ENCODE data around the gene FBXL7. TPM values are rescaled to one million over a fixed set of nuclear protein-coding genes. Genes with fewer than 3 reads are reported as not detected.
A peak's percentile ranks its signal among the peaks of the same experiment; 100 is the strongest.

Gene FBXL7
- total RNA-seq, 8 experiments from 2014 or later: 2.9 to 12.8 (median 5.8) TPM

DNA sequence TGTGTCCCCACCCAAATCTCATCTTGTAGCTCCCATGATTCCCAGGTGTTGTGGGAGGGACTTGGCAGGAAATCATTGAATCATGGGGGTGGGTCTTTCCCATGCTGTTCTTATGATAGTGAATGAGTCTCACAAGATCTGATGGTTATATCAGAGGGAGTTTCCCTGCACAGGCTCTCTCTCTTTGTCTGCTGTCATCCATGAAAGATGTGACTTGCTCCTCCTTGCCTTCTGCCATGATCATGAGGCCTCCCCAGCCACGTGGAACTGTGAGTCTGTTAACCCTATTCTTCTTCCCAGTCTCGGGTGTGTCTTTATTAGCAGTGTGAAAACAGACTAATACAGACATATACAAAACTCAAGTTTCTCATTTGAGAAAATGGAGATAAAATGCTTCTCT, 139.3 kb downstream of the FBXL7 start:
- Histone ChIP-seq H3K4me1 (replicated peaks in 1 of 2) (no peaks in the 10 kb centered on the region), H3K4me3 (no peak overlapping the region), H3K27ac (no peak overlapping the region)
- ATAC-seq (replicated peaks in 6 of 8): peak in 4 of 8 experiments; percentile 19 to 79 (median 62)
- in situ Hi-C loops (cut with MboI; ENCODE audit: low pct_unique_long_range_greater_than_20kb in 2 of 9, low sequenced_read_pairs in 9 of 9, unreplicated experiment in 9 of 9): no loop called here
- WGBS, 10 experiments: 0 to 92% (median 69%) methylated on average over 1 to 2 of the region's 2 CpGs; no CpG with 5 or more reads in 3 of the 10 experiments

DNA sequence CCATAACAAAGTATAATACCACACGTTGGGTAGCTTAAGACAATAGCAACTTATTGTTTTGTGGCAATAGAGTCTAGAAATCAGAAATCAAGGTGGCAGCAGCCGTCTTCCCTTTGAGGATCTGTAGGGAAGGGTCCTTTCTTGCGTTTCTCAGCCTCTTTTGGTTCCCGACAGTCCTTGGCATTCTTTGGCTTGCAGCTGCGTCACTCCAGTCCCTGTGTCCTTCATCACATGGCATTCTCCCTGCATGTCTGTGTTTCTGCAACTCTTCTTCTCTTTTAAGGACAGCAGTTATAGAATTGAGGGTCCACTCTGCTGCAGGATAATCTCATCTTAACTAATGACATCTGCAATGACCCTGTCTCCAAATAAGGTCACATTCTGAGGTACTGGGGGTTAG, 140.1 kb downstream of the FBXL7 start:
- 66 to 100% (median 97%) methylated on average over 1 to 5 of the region's 5 CpGs; no CpG with 5 or more reads in 2 of the 10 experiments for WGBS, 10 experiments

DNA sequence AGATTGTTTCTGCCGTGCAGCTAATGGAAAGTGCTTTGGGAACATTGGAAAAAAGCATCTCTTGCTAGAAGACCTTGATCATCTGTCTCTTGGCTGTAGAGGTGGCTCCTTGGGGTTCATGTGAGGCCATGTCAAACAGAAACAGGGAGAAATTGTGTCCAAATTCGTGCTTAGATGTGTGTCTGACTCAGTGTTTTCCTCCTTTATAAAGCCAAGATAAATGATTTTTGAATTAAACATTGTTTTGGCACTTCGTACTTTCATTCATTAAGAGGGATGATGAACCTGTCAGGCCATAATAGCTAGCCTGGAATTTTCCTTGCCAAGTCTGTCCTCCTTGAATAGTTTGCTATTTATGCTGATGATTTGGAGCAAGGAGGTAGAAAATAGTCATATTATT, 143.8 kb downstream of the FBXL7 start:
- ATAC-seq (replicated peaks in 6 of 8): no peak
- H3K4me3 ChIP-seq: no peak overlapping the region
- in situ Hi-C loops (cut with MboI; ENCODE audit: low pct_unique_long_range_greater_than_20kb in 2 of 9, low sequenced_read_pairs in 9 of 9, unreplicated experiment in 9 of 9): no loop called here
- 24 to 93% (median 83%) methylated on average over 1 to 3 of the region's 3 CpGs; no CpG with 5 or more reads in 5 of the 10 experiments for WGBS, 10 experiments
- no peak overlapping the region for H3K27ac ChIP-seq
- H3K4me1 ChIP-seq (replicated peaks in 1 of 2): no peaks in the 10 kb centered on the region

More for the DNA sequence above, 140.1 kb downstream of the FBXL7 start:
- Histone ChIP-seq H3K4me3 (no peak overlapping the region), H3K4me1 (replicated peaks in 1 of 2) (no peaks in the 10 kb centered on the region), H3K27ac (no peak overlapping the region)
- in situ Hi-C loops (cut with MboI; ENCODE audit: low pct_unique_long_range_greater_than_20kb in 2 of 9, low sequenced_read_pairs in 9 of 9, unreplicated experiment in 9 of 9): no loop called here
- no peak for ATAC-seq (replicated peaks in 6 of 8)

GRCh38 chr5:15645381-15646160, 145.6 kb downstream of the FBXL7 start:
- H3K4me1 ChIP-seq (replicated peaks in 1 of 2): no peaks in the 10 kb centered on the region
- H3K4me3 ChIP-seq: no peak overlapping the region
- no peak overlapping the region for H3K27ac ChIP-seq
- in situ Hi-C loops (cut with MboI; ENCODE audit: low pct_unique_long_range_greater_than_20kb in 2 of 9, low sequenced_read_pairs in 9 of 9, unreplicated experiment in 9 of 9): no loop called here
- ATAC-seq (replicated peaks in 6 of 8): no peak
- 14 to 87% (median 50%) methylated on average over 2 to 7 of the region's 7 CpGs; no CpG with 5 or more reads in 1 of the 10 experiments for WGBS, 10 experiments

DNA sequence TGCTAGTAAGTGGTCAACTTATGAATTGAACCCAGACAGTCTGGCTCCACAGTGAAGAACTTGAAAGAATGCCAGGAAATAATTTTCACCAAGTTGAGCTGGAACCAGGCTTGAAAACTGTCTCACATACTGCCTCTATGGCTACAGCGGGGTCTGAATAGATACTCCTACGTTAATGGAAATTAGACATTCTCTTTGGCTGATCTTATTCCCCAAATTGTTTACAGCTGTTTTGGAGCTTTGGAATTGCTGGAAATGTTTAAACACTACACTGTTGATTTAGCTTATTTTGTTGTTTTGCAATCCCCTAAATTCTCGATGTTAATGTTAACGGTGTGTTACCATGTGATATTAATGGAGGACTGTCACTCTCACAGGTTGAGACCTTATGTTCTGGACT, 146.4 kb downstream of the FBXL7 start:
- Histone ChIP-seq H3K4me1 (replicated peaks in 1 of 2) (no peaks in the 10 kb centered on the region), H3K4me3 (no peak overlapping the region), H3K27ac (no peak overlapping the region)
- in situ Hi-C loops (cut with MboI; ENCODE audit: low pct_unique_long_range_greater_than_20kb in 2 of 9, low sequenced_read_pairs in 9 of 9, unreplicated experiment in 9 of 9): no loop called here
- WGBS, 10 experiments: 7 to 89% (median 40%) methylated on average over 2 to 4 of the region's 4 CpGs; no CpG with 5 or more reads in 2 of the 10 experiments
- no peak for ATAC-seq (replicated peaks in 6 of 8)

DNA sequence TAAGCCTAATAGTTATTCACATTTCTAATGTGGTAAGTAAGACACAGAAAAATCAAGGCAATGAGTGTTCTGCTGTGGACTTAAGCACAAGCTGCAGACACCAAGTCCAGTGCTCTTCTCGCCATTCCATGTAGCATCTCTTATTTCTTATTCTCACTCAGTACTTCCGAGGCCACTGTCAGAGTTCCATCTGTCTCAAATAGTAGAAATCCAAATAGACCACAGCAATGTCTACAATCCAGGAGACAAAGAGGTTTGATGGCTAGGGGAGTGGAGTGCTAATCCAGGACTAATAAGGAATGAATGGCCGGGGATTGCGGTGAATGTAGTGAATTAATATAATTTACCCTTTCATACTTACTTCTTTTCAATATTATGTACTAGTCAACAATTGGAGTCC, 147.3 kb downstream of the FBXL7 start:
- 44 to 100% (median 87%) methylated on average over 1 to 4 of the region's 4 CpGs; no CpG with 5 or more reads in 1 of the 10 experiments for WGBS, 10 experiments
- in situ Hi-C loops (cut with MboI; ENCODE audit: low pct_unique_long_range_greater_than_20kb in 2 of 9, low sequenced_read_pairs in 9 of 9, unreplicated experiment in 9 of 9): no loop called here
- no peak for ATAC-seq (replicated peaks in 6 of 8)
- H3K4me1 ChIP-seq (replicated peaks in 1 of 2): no peaks in the 10 kb centered on the region
- H3K27ac ChIP-seq: no peak overlapping the region
- H3K4me3 ChIP-seq: no peak overlapping the region

GRCh38 chr5:15650266-15650665, 150.3 kb downstream of the FBXL7 start:
- Histone ChIP-seq H3K4me3 (no peak overlapping the region), H3K27ac (no peak overlapping the region), H3K4me1 (replicated peaks in 1 of 2) (no peaks in the 10 kb centered on the region)
- ATAC-seq (replicated peaks in 6 of 8): no peak
- 17 to 100% (median 68%) methylated on average over 1 to 2 of the region's 2 CpGs; no CpG with 5 or more reads in 2 of the 10 experiments for WGBS, 10 experiments
- in situ Hi-C loops (cut with MboI; ENCODE audit: low pct_unique_long_range_greater_than_20kb in 2 of 9, low sequenced_read_pairs in 9 of 9, unreplicated experiment in 9 of 9): no loop called here

DNA sequence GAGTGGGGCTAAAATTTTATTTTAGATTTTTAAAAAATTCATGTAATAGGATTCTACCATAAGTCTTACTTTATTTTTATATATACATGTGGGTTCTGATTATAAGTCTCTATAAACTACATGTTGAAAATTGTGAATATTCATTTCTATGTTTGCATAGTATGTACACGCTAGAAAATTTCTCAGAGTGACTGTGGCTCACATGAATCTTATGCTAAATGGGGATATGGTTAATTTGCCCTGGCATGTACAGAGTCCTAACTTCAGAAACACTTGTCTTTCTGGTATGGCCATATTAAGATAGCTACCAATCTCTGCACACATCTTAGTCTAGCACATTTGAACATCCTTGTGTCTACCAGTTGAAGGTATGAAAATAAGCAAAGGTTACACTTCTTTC, 154.8 kb downstream of the FBXL7 start:
- Histone ChIP-seq H3K4me3 (no peak overlapping the region), H3K27ac (no peak overlapping the region), H3K4me1 (replicated peaks in 1 of 2) (no peaks in the 10 kb centered on the region)
- in situ Hi-C loops (cut with MboI; ENCODE audit: low pct_unique_long_range_greater_than_20kb in 2 of 9, low sequenced_read_pairs in 9 of 9, unreplicated experiment in 9 of 9): no loop called here
- peak in 3 of 8 experiments; percentile 57 to 96 (median 65) for ATAC-seq (replicated peaks in 6 of 8)
- 0 to 80% (median 0%) methylated on average over 1 of the region's 1 CpG; no CpG with 5 or more reads in 1 of the 10 experiments for WGBS, 10 experiments

DNA sequence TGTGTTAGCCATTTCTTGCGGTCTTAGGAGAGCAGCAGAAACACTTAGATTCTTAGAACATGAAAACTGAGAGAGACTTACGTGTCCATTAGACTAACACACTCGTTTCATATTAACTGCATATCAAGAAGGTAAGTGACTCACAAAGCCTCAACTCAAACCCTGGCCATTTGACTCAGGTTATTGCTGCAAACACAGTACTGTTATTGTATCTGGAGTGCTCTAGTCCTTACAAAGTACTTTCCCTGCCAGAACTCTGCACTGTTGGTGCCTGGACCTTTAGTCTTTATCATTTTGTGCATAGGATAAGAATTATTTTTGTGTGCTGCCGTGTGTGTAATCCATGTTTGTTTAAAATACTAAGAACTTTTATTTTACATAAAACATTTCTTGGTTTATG, 155.7 kb downstream of the FBXL7 start:
- H3K4me3 ChIP-seq: no peak overlapping the region
- ATAC-seq (replicated peaks in 6 of 8): no peak
- WGBS, 10 experiments: 66 to 100% (median 90%) methylated on average over 2 to 4 of the region's 4 CpGs
- in situ Hi-C loops (cut with MboI; ENCODE audit: low pct_unique_long_range_greater_than_20kb in 2 of 9, low sequenced_read_pairs in 9 of 9, unreplicated experiment in 9 of 9): no loop called here
- no peak overlapping the region for H3K27ac ChIP-seq
- no peaks in the 10 kb centered on the region for H3K4me1 ChIP-seq (replicated peaks in 1 of 2)

GRCh38 chr5:15664961-15665360, 165.0 kb downstream of the FBXL7 start:
- no peak overlapping the region for H3K27ac ChIP-seq
- H3K4me1 ChIP-seq (replicated peaks in 1 of 2): no peaks in the 10 kb centered on the region
- peak in 1 of 8 experiments; percentile 25 for ATAC-seq (replicated peaks in 6 of 8)
- in situ Hi-C loops (cut with MboI; ENCODE audit: low pct_unique_long_range_greater_than_20kb in 2 of 9, low sequenced_read_pairs in 9 of 9, unreplicated experiment in 9 of 9): no loop called here
- no peak overlapping the region for H3K4me3 ChIP-seq

DNA sequence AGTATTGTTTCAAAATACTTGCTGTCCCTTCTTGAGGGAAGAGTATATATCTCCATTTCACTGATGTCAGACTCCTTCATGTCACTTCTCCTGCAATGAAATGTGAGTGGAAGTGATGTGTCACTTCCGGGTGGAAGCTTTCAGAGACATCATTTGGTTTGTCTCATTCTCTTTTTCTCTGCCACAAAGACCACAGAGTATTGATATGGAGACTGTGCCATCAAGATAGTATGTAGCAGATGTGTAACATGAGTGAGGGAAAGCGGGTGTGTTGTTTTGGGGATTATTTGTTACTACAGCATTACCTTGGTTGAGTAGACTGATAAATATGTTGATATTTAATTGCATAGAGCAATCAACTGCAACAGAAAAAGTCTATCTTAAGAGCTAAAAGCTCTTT, 169.8 kb downstream of the FBXL7 start:
- WGBS, 10 experiments: 92 to 100% (median 100%) methylated on average over 1 to 2 of the region's 2 CpGs; no CpG with 5 or more reads in 5 of the 10 experiments
- Histone ChIP-seq H3K4me3 (no peak overlapping the region), H3K4me1 (replicated peaks in 1 of 2) (peaks cover 0 to 6% of the 10 kb centered on the region in 2 donors), H3K27ac (no peak overlapping the region)
- in situ Hi-C loops (cut with MboI; ENCODE audit: low pct_unique_long_range_greater_than_20kb in 2 of 9, low sequenced_read_pairs in 9 of 9, unreplicated experiment in 9 of 9): no loop called here
- no peak for ATAC-seq (replicated peaks in 6 of 8)

GRCh38 chr5:15674716-15675115, 174.7 kb downstream of the FBXL7 start:
- Histone ChIP-seq H3K27ac (no peak overlapping the region), H3K4me3 (no peak overlapping the region), H3K4me1 (replicated peaks in 1 of 2) (peaks cover 0 to 23% of the 10 kb centered on the region in 2 donors)
- in situ Hi-C loops (cut with MboI; ENCODE audit: low pct_unique_long_range_greater_than_20kb in 2 of 9, low sequenced_read_pairs in 9 of 9, unreplicated experiment in 9 of 9): no loop called here
- 50 to 100% (median 82%) methylated on average over 1 to 2 of the region's 2 CpGs for WGBS, 10 experiments
- no peak for ATAC-seq (replicated peaks in 6 of 8)

DNA sequence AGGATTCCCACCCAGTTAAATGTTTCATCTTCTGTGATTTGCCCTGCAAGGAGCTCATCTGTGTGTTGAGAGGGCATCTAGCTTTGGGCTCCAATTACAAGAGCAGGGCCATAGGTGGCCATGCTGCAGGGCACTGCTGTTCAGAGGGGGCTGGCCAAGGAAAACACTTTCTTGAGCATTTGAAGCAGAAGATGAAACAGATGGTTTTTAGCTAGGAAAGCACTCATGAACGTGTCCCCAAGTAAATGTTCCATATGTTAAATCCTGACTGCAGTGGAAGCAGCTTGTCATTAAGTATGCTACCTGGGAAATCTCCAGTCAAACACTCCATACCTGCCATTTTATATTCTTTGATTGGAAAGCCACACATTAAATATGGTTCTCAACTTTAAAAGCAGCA, 176.6 kb downstream of the FBXL7 start:
- H3K27ac ChIP-seq: no peak overlapping the region
- 40 to 100% (median 78%) methylated on average over 1 of the region's 1 CpG; no CpG with 5 or more reads in 5 of the 10 experiments for WGBS, 10 experiments
- no peak for ATAC-seq (replicated peaks in 6 of 8)
- in situ Hi-C loops (cut with MboI; ENCODE audit: low pct_unique_long_range_greater_than_20kb in 2 of 9, low sequenced_read_pairs in 9 of 9, unreplicated experiment in 9 of 9): no loop called here
- H3K4me3 ChIP-seq: no peak overlapping the region
- peaks cover 0 to 26% of the 10 kb centered on the region in 2 donors for H3K4me1 ChIP-seq (replicated peaks in 1 of 2)

DNA sequence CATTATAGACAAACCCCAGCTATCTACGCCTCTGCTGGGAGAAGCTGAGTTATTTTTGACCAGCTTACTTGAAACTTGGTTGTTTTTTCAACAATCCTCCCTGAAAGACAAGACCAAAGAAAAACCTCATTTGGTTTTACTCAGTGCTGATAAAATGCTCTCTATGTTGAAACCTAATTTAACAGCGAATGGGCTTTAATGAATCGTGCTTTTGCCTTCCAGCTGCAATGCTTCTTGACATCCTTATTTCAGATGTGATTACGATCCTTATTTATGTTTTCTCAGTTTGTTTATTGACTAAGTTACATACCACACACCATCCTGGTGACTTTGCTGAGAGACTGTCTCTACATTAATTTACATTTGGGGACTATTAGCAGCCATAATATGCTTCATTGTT, 179.2 kb downstream of the FBXL7 start:
- in situ Hi-C loops (cut with MboI; ENCODE audit: low pct_unique_long_range_greater_than_20kb in 2 of 9, low sequenced_read_pairs in 9 of 9, unreplicated experiment in 9 of 9): no loop called here
- 33 to 100% (median 93%) methylated on average over 1 to 4 of the region's 4 CpGs for WGBS, 10 experiments
- ATAC-seq (replicated peaks in 6 of 8): no peak

More for the DNA sequence above, 179.2 kb downstream of the FBXL7 start:
- H3K4me1 ChIP-seq (replicated peaks in 1 of 2): peaks cover 0 to 31% of the 10 kb centered on the region in 2 donors
- H3K4me3 ChIP-seq: no peak overlapping the region
- H3K27ac ChIP-seq: no peak overlapping the region

Data from motor neuron (in vitro differentiated cells).